SK-N-SH (cell line): ENCODE results near the gene PDHX. TPM values are rescaled to one million over a fixed set of nuclear protein-coding genes. Genes with fewer than 3 reads are reported as not detected.

Experiments used
- CTCF ChIA-PET: fragments of 300-600, 350-600 bp; formaldehyde crosslinking; extraction: SDS; loops from one replicate; lab custom pipeline; 2021; lab: Yijun Ruan, JAX
- POLR2A ChIA-PET: fragments of 350-600 bp; sonication (Branson Sonifier 250); formaldehyde crosslinking; extraction: SDS; loops from one replicate; lab custom pipeline; 2020; ENCODE audit warnings: antibody characterized with exemption, inconsistent platforms; lab: Yijun Ruan, JAX
- DNase-seq: peaks from one replicate; pipeline ENCODE4 v3.0.0; 2012
- H2AFZ ChIP-seq: fragments of 200-600 bp; sonication (generic); 2 replicates; pipeline ENCODE4 v1.8.1; 2016; ENCODE audit warnings: antibody characterized with exemption, mild to moderate bottlenecking, low read depth
- H3F3A ChIP-seq: fragments of 200-600 bp; sonication (generic); replicated peaks from 2 replicates; pipeline ENCODE3; 2016; ENCODE audit warnings: antibody characterized with exemption, mild to moderate bottlenecking; ENCODE audit not compliant: insufficient read depth
- H3K27ac ChIP-seq, 2 experiments: fragments of 200-500 bp in 1 of 2; fragments of 200-600 bp in 1 of 2; sonication (Bioruptor generic) in 1 of 2; sonication (generic), shearing (Covaris generic) in 1 of 2; 2 replicates each; pipeline versions ENCODE4 v1.5.1 to v1.6.1; 2014 to 2016; ENCODE audit warnings: low read depth in 2 of 2, inconsistent platforms in 1 of 2, low read length in 1 of 2, mild to moderate bottlenecking in 1 of 2, mixed read lengths in 1 of 2
- H3K27me3 ChIP-seq: fragments of 200-600 bp; sonication (generic), shearing (Covaris generic); 2 replicates; pipeline ENCODE4 v1.6.1; 2016; ENCODE audit warnings: mixed run types; ENCODE audit not compliant: insufficient read depth
- H3K36me3 ChIP-seq, 2 experiments: fragments of 200-500 bp in 1 of 2; fragments of 200-600 bp in 1 of 2; sonication (Bioruptor generic) in 1 of 2; sonication (generic) in 1 of 2; replicated peaks in 1 of 2; 2 replicates each; pipeline versions ENCODE3 to v1.5.1; 2014 to 2016; ENCODE audit warnings: low read length in 1 of 2, mild to moderate bottlenecking in 1 of 2; ENCODE audit not compliant: insufficient read depth in 2 of 2, control insufficient read depth in 1 of 2
- H3K4me1 ChIP-seq, 2 experiments: fragments of 200-500 bp in 1 of 2; fragments of 200-600 bp in 1 of 2; sonication (Bioruptor generic) in 1 of 2; sonication (generic), shearing (Covaris generic) in 1 of 2; 2 replicates each; pipeline versions ENCODE4 v1.5.1 to v1.6.1; 2014 to 2016; ENCODE audit warnings: low read depth in 1 of 2, low read length in 1 of 2, mixed run types in 1 of 2; ENCODE audit not compliant: insufficient read depth in 2 of 2, control insufficient read depth in 1 of 2
- H3K4me2 ChIP-seq: fragments of 200-600 bp; sonication (generic), shearing (Covaris generic); 2 replicates; pipeline ENCODE4 v1.6.1; 2017; ENCODE audit warnings: mixed run types
- H3K4me3 ChIP-seq, 2 experiments: fragments of 200-500 bp in 1 of 2; fragments of 200-600 bp in 1 of 2; sonication (Bioruptor generic) in 1 of 2; sonication (generic), shearing (Covaris generic) in 1 of 2; 2 replicates each; pipeline versions ENCODE4 v1.5.1 to v1.8.1; 2014 to 2016; ENCODE audit warnings: low read depth in 2 of 2, inconsistent platforms in 1 of 2, low read length in 1 of 2, mild to moderate bottlenecking in 1 of 2, mixed read lengths in 1 of 2, moderate library complexity in 1 of 2
- H3K79me2 ChIP-seq: fragments of 200-600 bp; sonication (generic); 2 replicates; pipeline ENCODE4 v1.8.1; 2017; ENCODE audit warnings: mild to moderate bottlenecking; ENCODE audit not compliant: insufficient read depth
- H3K9ac ChIP-seq: fragments of 200-600 bp; sonication (generic); 2 replicates; pipeline ENCODE4 v1.6.1; 2017; ENCODE audit warnings: mixed run types
- H3K9me2 ChIP-seq: fragments of 200-600 bp; sonication (generic); 2 replicates; pipeline ENCODE4 v1.6.1; 2017; ENCODE audit warnings: mixed run types
- H3K9me3 ChIP-seq: fragments of 200-600 bp; sonication (generic); 2 replicates; pipeline ENCODE4 v1.6.1; 2017; ENCODE audit warnings: mixed run types, mild to moderate bottlenecking, moderate library complexity
- H4K20me1 ChIP-seq: fragments of 200-600 bp; sonication (generic); 2 replicates; pipeline ENCODE4 v1.6.1; 2017; ENCODE audit warnings: mild to moderate bottlenecking, mixed run types; ENCODE audit not compliant: insufficient read depth
- ELF1 ChIP-seq: IDR thresholded peaks from 2 replicates; pipeline ENCODE4 v1.4.0; 2012
- FOSL2 ChIP-seq: IDR thresholded peaks from 2 replicates; pipeline ENCODE4 v1.4.0; 2012; ENCODE audit warnings: low read depth, mild to moderate bottlenecking, moderate library complexity, borderline replicate concordance
- FOXJ3 ChIP-seq: sonication (generic); formaldehyde crosslinking; IDR thresholded peaks from 2 replicates; pipeline ENCODE4 v1.5.1; 2020; ENCODE audit warnings: mild to moderate bottlenecking, missing genetic modification reagents
- GABPA ChIP-seq: IDR thresholded peaks from 2 replicates; pipeline ENCODE4 v1.4.0; 2012; ENCODE audit warnings: low read depth, mild to moderate bottlenecking
- GATA2 ChIP-seq: sonication (generic); formaldehyde crosslinking; IDR thresholded peaks from 2 replicates; pipeline ENCODE4 v1.5.0; 2020; ENCODE audit warnings: mild to moderate bottlenecking, missing genetic modification reagents
- MAX ChIP-seq: IDR thresholded peaks from 2 replicates; pipeline ENCODE4 v1.4.0; 2012; ENCODE audit warnings: low read depth
- MEF2A ChIP-seq: IDR thresholded peaks from 2 replicates; pipeline ENCODE4 v1.4.0; 2012; ENCODE audit warnings: low read depth, borderline replicate concordance
- NFIC ChIP-seq: IDR thresholded peaks from 2 replicates; pipeline ENCODE4 v1.4.0; 2012; ENCODE audit warnings: borderline replicate concordance
- NRF1 ChIP-seq: IDR thresholded peaks from 2 replicates; pipeline ENCODE4 v1.6.1; 2012; ENCODE audit warnings: low read depth, mild to moderate bottlenecking, low read length
- RCOR1 ChIP-seq: fragments of 150-350 bp; IDR thresholded peaks from 2 replicates; pipeline ENCODE4 v1.6.1; 2017; ENCODE audit warnings: antibody characterized with exemption, low read length
- RFX5 ChIP-seq: IDR thresholded peaks from 2 replicates; pipeline ENCODE4 v1.6.1; 2012; ENCODE audit warnings: mild to moderate bottlenecking, improper control_type of control experiment, low read length
- RXRA ChIP-seq: IDR thresholded peaks from 2 replicates; pipeline ENCODE4 v1.4.0; 2012; ENCODE audit warnings: low read depth, mild to moderate bottlenecking, borderline replicate concordance
- SIN3A ChIP-seq: IDR thresholded peaks from 2 replicates; pipeline ENCODE4 v1.6.1; 2012; ENCODE audit warnings: low read depth, mild to moderate bottlenecking, low read length, moderate library complexity, borderline replicate concordance
- SMC3 ChIP-seq: IDR thresholded peaks from 2 replicates; pipeline ENCODE4 v1.6.1; 2012; ENCODE audit warnings: low read depth, low read length, improper control_type of control experiment
- TAF1 ChIP-seq: IDR thresholded peaks from 2 replicates; pipeline ENCODE4 v1.6.1; 2012; ENCODE audit warnings: low read depth, mild to moderate bottlenecking, low read length, moderate library complexity, borderline replicate concordance
- WGBS: methylation state at CpG from one replicate; pipeline ENCODE4 v1.1.6; 2017; ENCODE audit warnings: low lambda C conversion rate; 5-methylcytosine and 5-hydroxymethylcytosine counted together
- polyA plus RNA-seq, 3 experiments: library from polyadenylated mRNA; depleted of rRNA; stranded (reverse); fragments of >200 nt; gene quantifications; 2 replicates each; pipeline ENCODE4 v1.2.3, GENCODE V29; 2012
- small RNA-seq, 7 experiments: library from RNA; depleted of rRNA; stranded (forward); fragments of <200 nt; gene quantifications; one replicate each; pipeline ENCODE3, GENCODE V24; 2012
- TF ChIP-seq, protein P1 (sequence below): IDR thresholded peaks from 2 replicates; pipeline ENCODE4 v1.6.1; 2012; ENCODE audit warnings: mild to moderate bottlenecking, low read depth, low read length, moderate library complexity

Gene PDHX
- polyA plus RNA-seq, 1 of the 3 experiments (the other 2 are of a cell fraction): 14.8 TPM

DNA sequence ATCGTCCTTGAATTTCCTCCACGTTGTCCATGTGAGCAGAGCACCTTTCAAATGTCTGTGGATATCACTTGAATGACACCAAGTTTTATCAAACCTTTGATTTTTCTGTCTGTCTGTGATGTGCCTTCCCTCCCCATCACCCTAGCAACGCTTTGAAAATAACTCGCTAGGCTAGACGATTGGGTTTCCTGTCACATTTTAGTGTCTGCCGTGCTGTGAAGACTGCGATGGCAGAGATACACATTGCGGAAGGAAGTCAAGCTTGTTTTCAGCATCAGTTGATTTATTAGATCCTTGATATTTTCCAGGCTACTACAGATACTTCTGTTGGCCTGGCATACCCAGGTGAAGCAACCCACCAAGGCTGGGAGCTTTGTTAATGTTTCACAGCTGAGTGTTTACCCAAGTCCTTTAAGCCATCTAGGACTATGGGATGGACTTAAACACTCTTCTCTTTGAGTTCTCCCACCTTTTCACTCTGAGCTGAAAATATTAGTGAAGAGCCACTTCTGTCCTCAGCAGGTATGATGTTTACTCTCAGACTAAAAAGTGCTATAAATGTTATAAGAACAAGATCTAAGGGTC is 128.9 kb downstream of the PDHX start:
- peaks cover 3% of the 10 kb centered on the region for H3F3A ChIP-seq
- no peak overlapping the region for H3K9ac ChIP-seq
- no peaks in the 10 kb centered on the region for H3K9me2 ChIP-seq
- no peak overlapping the region for H3K27ac ChIP-seq
- CTCF ChIA-PET: interaction anchor here (0.5 to 1.2 kb wide), 2 partner anchors 27 to 119 kb away, joined by 3 read pairs; no protein-coding TSS in a partner anchor
- no peak overlapping the region for H3K4me2 ChIP-seq
- H4K20me1 ChIP-seq: no peaks in the 10 kb centered on the region
- no peak overlapping the region for H3K4me3 ChIP-seq
- H3K36me3 ChIP-seq: no peaks in the 10 kb centered on the region
- no peaks in the 10 kb centered on the region for H3K79me2 ChIP-seq
- H3K27me3 ChIP-seq: no peaks in the 10 kb centered on the region
- TF ChIP-seq RFX5: no peak
- no peak for TF ChIP-seq RCOR1
- TF ChIP-seq NFIC: no peak
- no peak for TF ChIP-seq RXRA
- TF ChIP-seq GABPA: no peak
- no peak for TF ChIP-seq TAF1
- TF ChIP-seq, protein P1, sequence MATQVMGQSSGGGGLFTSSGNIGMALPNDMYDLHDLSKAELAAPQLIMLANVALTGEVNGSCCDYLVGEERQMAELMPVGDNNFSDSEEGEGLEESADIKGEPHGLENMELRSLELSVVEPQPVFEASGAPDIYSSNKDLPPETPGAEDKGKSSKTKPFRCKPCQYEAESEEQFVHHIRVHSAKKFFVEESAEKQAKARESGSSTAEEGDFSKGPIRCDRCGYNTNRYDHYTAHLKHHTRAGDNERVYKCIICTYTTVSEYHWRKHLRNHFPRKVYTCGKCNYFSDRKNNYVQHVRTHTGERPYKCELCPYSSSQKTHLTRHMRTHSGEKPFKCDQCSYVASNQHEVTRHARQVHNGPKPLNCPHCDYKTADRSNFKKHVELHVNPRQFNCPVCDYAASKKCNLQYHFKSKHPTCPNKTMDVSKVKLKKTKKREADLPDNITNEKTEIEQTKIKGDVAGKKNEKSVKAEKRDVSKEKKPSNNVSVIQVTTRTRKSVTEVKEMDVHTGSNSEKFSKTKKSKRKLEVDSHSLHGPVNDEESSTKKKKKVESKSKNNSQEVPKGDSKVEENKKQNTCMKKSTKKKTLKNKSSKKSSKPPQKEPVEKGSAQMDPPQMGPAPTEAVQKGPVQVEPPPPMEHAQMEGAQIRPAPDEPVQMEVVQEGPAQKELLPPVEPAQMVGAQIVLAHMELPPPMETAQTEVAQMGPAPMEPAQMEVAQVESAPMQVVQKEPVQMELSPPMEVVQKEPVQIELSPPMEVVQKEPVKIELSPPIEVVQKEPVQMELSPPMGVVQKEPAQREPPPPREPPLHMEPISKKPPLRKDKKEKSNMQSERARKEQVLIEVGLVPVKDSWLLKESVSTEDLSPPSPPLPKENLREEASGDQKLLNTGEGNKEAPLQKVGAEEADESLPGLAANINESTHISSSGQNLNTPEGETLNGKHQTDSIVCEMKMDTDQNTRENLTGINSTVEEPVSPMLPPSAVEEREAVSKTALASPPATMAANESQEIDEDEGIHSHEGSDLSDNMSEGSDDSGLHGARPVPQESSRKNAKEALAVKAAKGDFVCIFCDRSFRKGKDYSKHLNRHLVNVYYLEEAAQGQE: no peak
- TF ChIP-seq SIN3A: no peak
- no peak for TF ChIP-seq FOXJ3 (CRISPR knock-in tag)
- TF ChIP-seq SMC3: no peak
- TF ChIP-seq MAX: no peak
- no peak for TF ChIP-seq MEF2A
- no peak for TF ChIP-seq GATA2
- TF ChIP-seq NRF1: no peak
- no peak for TF ChIP-seq FOSL2
- no peak for TF ChIP-seq ELF1
- no peak overlapping the region for H2AFZ ChIP-seq
- no peaks in the 10 kb centered on the region for H3K9me3 ChIP-seq
- WGBS: 96% methylated on average over 8 of the region's 8 CpGs
- H3K4me1 ChIP-seq: peaks cover 3 to 19% of the 10 kb centered on the region in 2 experiments; a peak in 2 of 4 replicates
- POLR2A ChIA-PET: no interaction called here
- DNase-seq: no peak

Small RNA genes lying within 50 kb of the gene (small RNA-seq; reads per million reads assigned to genes)
- 0 reads per million in 7 experiments for gene MIR1343

Other genes starting within 250 kb of the PDHX start
- 21.3 and 22.5 TPM in 2 replicates for gene APIP, start 239 bp upstream of the PDHX start, polyA plus RNA-seq (2012; rRNA removed)
- gene CD44, start 222.6 kb downstream of the PDHX start, polyA plus RNA-seq (2012; rRNA removed): 457 and 550 TPM in 2 replicates